Peyer's patch (tissue), 4 donors: ENCODE measurements around the gene GLRA1.

Source experiments
- CTCF ChIP-seq, 6 experiments: fragments of 450-650 bp in 4 of 6; fragments of 200-600 bp in 2 of 6; sonication (generic) in 1 of 6; IDR thresholded peaks; one replicate each; pipeline ENCODE4 v1.5.1; 2017 to 2019; ENCODE audit warnings: antibody characterized with exemption in 6 of 6, mild to moderate bottlenecking in 3 of 6, moderate library complexity in 1 of 6
- POLR2A ChIP-seq, 2 donors: fragments of 450-650 bp; IDR thresholded peaks; one replicate each; pipeline ENCODE4 v1.5.1; 2017; ENCODE audit warnings: antibody characterized with exemption in 2 of 2, mild to moderate bottlenecking in 2 of 2, moderate library complexity in 2 of 2

- TF ChIP-seq CTCF (IDR thresholded peaks at IDR 0.05): no peak
- no peak for TF ChIP-seq POLR2A (IDR thresholded peaks at IDR 0.05)
Observed at GRCh38 chr5:151896031-151896691, 28.5 kb downstream of the GLRA1 start.
